ENCODE data around the gene PCDHB4. TPM values are rescaled to one million over a fixed set of nuclear protein-coding genes. Genes with fewer than 3 reads are reported as not detected.
"Not testable (repeated sequence)": the region's sequence is repeated elsewhere in the genome, so short reads cannot be mapped to it uniquely, and the experiment has no call there.

The PCDHB4 gene
- total and polyA plus RNA-seq, 9 donors = 1.8 to 3.6 (median 2.5) TPM

GRCh38 chr5:141174291-141175104 is 52.9 kb downstream of the PCDHB4 start:
- H3K4me3 ChIP-seq (ENCODE audit: low read length); H3K27ac ChIP-seq (ENCODE audit: low read length); DNase-seq; H3K36me3 ChIP-seq (ENCODE audit: control insufficient read depth, insufficient read depth, low read length); H3K4me1 ChIP-seq (ENCODE audit: control insufficient read depth, insufficient read depth, low read length): not testable (repeated sequence)
- WGBS (ENCODE audit: insufficient coverage) = 34% methylated on average over 64 of the region's 79 CpGs
- Histone ChIP-seq H3K27me3 (ENCODE audit: control insufficient read depth, insufficient read depth, low read length) (peaks cover 13% of the 10 kb centered on the region), H3K9me3 (replicated peaks; ENCODE audit: control insufficient read depth, low read depth, low read length) (peaks cover 19% of the 10 kb centered on the region)

Other genes with a start within 250 kb of the PCDHB4 start
- 0.09 TPM for gene PCDHA12, start 246.5 kb upstream of the PCDHB4 start, total RNA-seq
- under 1 TPM in 6 of 8 donors, not detected in 2; 0.05 to 0.12 (median 0.07) TPM for gene PCDHA12, start 246.5 kb upstream of the PCDHB4 start, polyA plus RNA-seq (ENCODE audit: insufficient read depth in 1 of 8, insufficient read length in 8 of 8, low replicate concordance in 1 of 8)
- 0.04 TPM for gene PCDHA13, start 239.7 kb upstream of the PCDHB4 start, total RNA-seq
- gene PCDHA13, start 239.7 kb upstream of the PCDHB4 start, polyA plus RNA-seq (ENCODE audit: insufficient read depth in 1 of 8, insufficient read length in 8 of 8, low replicate concordance in 1 of 8) = under 1 TPM in 3 of 8 donors, not detected in 5; 0.03 to 0.14 (median 0.04) TPM
- 0.27 TPM for gene PCDHAC1, start 195.5 kb upstream of the PCDHB4 start, total RNA-seq
- under 1 TPM; 0.06 to 0.31 (median 0.13) TPM for gene PCDHAC1, start 195.5 kb upstream of the PCDHB4 start, polyA plus RNA-seq (ENCODE audit: insufficient read depth in 1 of 8, insufficient read length in 8 of 8, low replicate concordance in 1 of 8)
- 1.9 TPM for gene PCDHAC2, start 155.3 kb upstream of the PCDHB4 start, total RNA-seq
- 1 to 10 TPM in 6 of 8 donors, under 1 TPM in 2; 0.83 to 3.9 (median 2.0) TPM for gene PCDHAC2, start 155.3 kb upstream of the PCDHB4 start, polyA plus RNA-seq (ENCODE audit: insufficient read depth in 1 of 8, insufficient read length in 8 of 8, low replicate concordance in 1 of 8)
- 0.13 TPM for gene PCDHB1, start 70.4 kb upstream of the PCDHB4 start, total RNA-seq
- under 1 TPM; 0.05 to 0.27 (median 0.11) TPM for gene PCDHB1, start 70.4 kb upstream of the PCDHB4 start, polyA plus RNA-seq (ENCODE audit: insufficient read depth in 1 of 8, insufficient read length in 8 of 8, low replicate concordance in 1 of 8)
- 3.2 TPM for gene PCDHB2, start 27.2 kb upstream of the PCDHB4 start, total RNA-seq
- gene PCDHB2, start 27.2 kb upstream of the PCDHB4 start, polyA plus RNA-seq (ENCODE audit: insufficient read depth in 1 of 8, insufficient read length in 8 of 8, low replicate concordance in 1 of 8) = 1 to 10 TPM; 2.9 to 7.8 (median 3.9) TPM
- gene PCDHB3, start 21.3 kb upstream of the PCDHB4 start, total RNA-seq = 1.8 TPM
- 1 to 10 TPM; 1.4 to 4.4 (median 1.8) TPM for gene PCDHB3, start 21.3 kb upstream of the PCDHB4 start, polyA plus RNA-seq (ENCODE audit: insufficient read depth in 1 of 8, insufficient read length in 8 of 8, low replicate concordance in 1 of 8)
- gene PCDHB5, start 13.4 kb downstream of the PCDHB4 start, total RNA-seq = 3.1 TPM
- gene PCDHB5, start 13.4 kb downstream of the PCDHB4 start, polyA plus RNA-seq (ENCODE audit: insufficient read depth in 1 of 8, insufficient read length in 8 of 8, low replicate concordance in 1 of 8) = 1 to 10 TPM; 2.7 to 4.6 (median 3.7) TPM
- gene PCDHB6, start 28.2 kb downstream of the PCDHB4 start, total RNA-seq = 0.80 TPM
- gene PCDHB6, start 28.2 kb downstream of the PCDHB4 start, polyA plus RNA-seq (ENCODE audit: insufficient read depth in 1 of 8, insufficient read length in 8 of 8, low replicate concordance in 1 of 8) = 1 to 10 TPM; 1.5 to 2.4 (median 1.9) TPM
- 2.1 TPM for gene PCDHB7, start 50.8 kb downstream of the PCDHB4 start, total RNA-seq
- 1 to 10 TPM; 2.5 to 3.2 (median 2.8) TPM for gene PCDHB7, start 50.8 kb downstream of the PCDHB4 start, polyA plus RNA-seq (ENCODE audit: insufficient read depth in 1 of 8, insufficient read length in 8 of 8, low replicate concordance in 1 of 8)
- gene PCDHB8, start 56.0 kb downstream of the PCDHB4 start, total RNA-seq = 0.80 TPM
- gene PCDHB8, start 56.0 kb downstream of the PCDHB4 start, polyA plus RNA-seq (ENCODE audit: insufficient read depth in 1 of 8, insufficient read length in 8 of 8, low replicate concordance in 1 of 8) = 1 to 10 TPM in 6 of 8 donors, under 1 TPM in 2; 0.74 to 2.8 (median 1.8) TPM
- 2.1 TPM for gene PCDHB16, start 60.6 kb downstream of the PCDHB4 start, total RNA-seq
- gene PCDHB16, start 60.6 kb downstream of the PCDHB4 start, polyA plus RNA-seq (ENCODE audit: insufficient read depth in 1 of 8, insufficient read length in 8 of 8, low replicate concordance in 1 of 8) = 1 to 10 TPM; 2.9 to 6.5 (median 4.7) TPM
- gene PCDHB9, start 65.3 kb downstream of the PCDHB4 start, total RNA-seq = 1.3 TPM
- 1 to 10 TPM; 1.7 to 3.6 (median 2.7) TPM for gene PCDHB9, start 65.3 kb downstream of the PCDHB4 start, polyA plus RNA-seq (ENCODE audit: insufficient read depth in 1 of 8, insufficient read length in 8 of 8, low replicate concordance in 1 of 8)
- 2.1 TPM for gene PCDHB10, start 70.5 kb downstream of the PCDHB4 start, total RNA-seq
- gene PCDHB10, start 70.5 kb downstream of the PCDHB4 start, polyA plus RNA-seq (ENCODE audit: insufficient read depth in 1 of 8, insufficient read length in 8 of 8, low replicate concordance in 1 of 8) = 1 to 10 TPM; 4.1 to 5.1 (median 4.7) TPM
- 4.3 TPM for gene PCDHB11, start 77.8 kb downstream of the PCDHB4 start, total RNA-seq
- gene PCDHB11, start 77.8 kb downstream of the PCDHB4 start, polyA plus RNA-seq (ENCODE audit: insufficient read depth in 1 of 8, insufficient read length in 8 of 8, low replicate concordance in 1 of 8) = 1 to 10 TPM; 1.9 to 4.1 (median 2.5) TPM
- 2.4 TPM for gene PCDHB12, start 86.9 kb downstream of the PCDHB4 start, total RNA-seq
- gene PCDHB12, start 86.9 kb downstream of the PCDHB4 start, polyA plus RNA-seq (ENCODE audit: insufficient read depth in 1 of 8, insufficient read length in 8 of 8, low replicate concordance in 1 of 8) = 1 to 10 TPM; 2.1 to 3.5 (median 2.6) TPM
- gene PCDHB13, start 92.1 kb downstream of the PCDHB4 start, total RNA-seq = 1.9 TPM
- 1 to 10 TPM; 1.6 to 4.5 (median 2.8) TPM for gene PCDHB13, start 92.1 kb downstream of the PCDHB4 start, polyA plus RNA-seq (ENCODE audit: insufficient read depth in 1 of 8, insufficient read length in 8 of 8, low replicate concordance in 1 of 8)
- gene PCDHB14, start 101.5 kb downstream of the PCDHB4 start, total RNA-seq = 4.8 TPM
- 1 to 10 TPM; 5.6 to 9.0 (median 6.7) TPM for gene PCDHB14, start 101.5 kb downstream of the PCDHB4 start, polyA plus RNA-seq (ENCODE audit: insufficient read depth in 1 of 8, insufficient read length in 8 of 8, low replicate concordance in 1 of 8)
- gene PCDHB15, start 123.6 kb downstream of the PCDHB4 start, total RNA-seq = 4.3 TPM
- gene PCDHB15, start 123.6 kb downstream of the PCDHB4 start, polyA plus RNA-seq (ENCODE audit: insufficient read depth in 1 of 8, insufficient read length in 8 of 8, low replicate concordance in 1 of 8) = 1 to 10 TPM; 5.3 to 8.6 (median 7.1) TPM
- gene SLC25A2, start 182.2 kb downstream of the PCDHB4 start, total RNA-seq = 0.22 TPM
- gene SLC25A2, start 182.2 kb downstream of the PCDHB4 start, polyA plus RNA-seq (ENCODE audit: insufficient read depth in 1 of 8, insufficient read length in 8 of 8, low replicate concordance in 1 of 8) = under 1 TPM in 1 of 8 donors, not detected in 7; 0.08 TPM
- 75.1 TPM for gene TAF7, start 199.0 kb downstream of the PCDHB4 start, total RNA-seq
- 100 to 1,000 TPM in 1 of 8 donors, 10 to 100 TPM in 7; 65.9 to 108 (median 83.4) TPM for gene TAF7, start 199.0 kb downstream of the PCDHB4 start, polyA plus RNA-seq (ENCODE audit: insufficient read depth in 1 of 8, insufficient read length in 8 of 8, low replicate concordance in 1 of 8)
- gene PCDHGA1, start 208.7 kb downstream of the PCDHB4 start, total RNA-seq = 0.44 TPM
- gene PCDHGA1, start 208.7 kb downstream of the PCDHB4 start, polyA plus RNA-seq (ENCODE audit: insufficient read depth in 1 of 8, insufficient read length in 8 of 8, low replicate concordance in 1 of 8) = under 1 TPM; 0.49 to 0.86 (median 0.64) TPM
- gene PCDHGA2, start 216.9 kb downstream of the PCDHB4 start, total RNA-seq = 1.6 TPM
- gene PCDHGA2, start 216.9 kb downstream of the PCDHB4 start, polyA plus RNA-seq (ENCODE audit: insufficient read depth in 1 of 8, insufficient read length in 8 of 8, low replicate concordance in 1 of 8) = 1 to 10 TPM; 1.6 to 2.8 (median 2.1) TPM
- gene PCDHGA3, start 222.0 kb downstream of the PCDHB4 start, total RNA-seq = 1.2 TPM
- gene PCDHGA3, start 222.0 kb downstream of the PCDHB4 start, polyA plus RNA-seq (ENCODE audit: insufficient read depth in 1 of 8, insufficient read length in 8 of 8, low replicate concordance in 1 of 8) = 1 to 10 TPM in 4 of 8 donors, under 1 TPM in 4; 0.94 to 2.0 (median 1.0) TPM
- 1.3 TPM for gene PCDHGB1, start 228.3 kb downstream of the PCDHB4 start, total RNA-seq
- gene PCDHGB1, start 228.3 kb downstream of the PCDHB4 start, polyA plus RNA-seq (ENCODE audit: insufficient read depth in 1 of 8, insufficient read length in 8 of 8, low replicate concordance in 1 of 8) = under 1 TPM; 0.43 to 0.90 (median 0.63) TPM
- gene PCDHGA4, start 233.2 kb downstream of the PCDHB4 start, total RNA-seq = 1.8 TPM
- 1 to 10 TPM in 7 of 8 donors, under 1 TPM in 1; 0.71 to 2.2 (median 1.3) TPM for gene PCDHGA4, start 233.2 kb downstream of the PCDHB4 start, polyA plus RNA-seq (ENCODE audit: insufficient read depth in 1 of 8, insufficient read length in 8 of 8, low replicate concordance in 1 of 8)
- 1.5 TPM for gene PCDHGB2, start 238.2 kb downstream of the PCDHB4 start, total RNA-seq
- 1 to 10 TPM; 1.5 to 2.8 (median 1.9) TPM for gene PCDHGB2, start 238.2 kb downstream of the PCDHB4 start, polyA plus RNA-seq (ENCODE audit: insufficient read depth in 1 of 8, insufficient read length in 8 of 8, low replicate concordance in 1 of 8)
- gene PCDHGA5, start 242.3 kb downstream of the PCDHB4 start, total RNA-seq = 2.3 TPM
- 1 to 10 TPM; 1.6 to 3.8 (median 2.3) TPM for gene PCDHGA5, start 242.3 kb downstream of the PCDHB4 start, polyA plus RNA-seq (ENCODE audit: insufficient read depth in 1 of 8, insufficient read length in 8 of 8, low replicate concordance in 1 of 8)
- gene PCDHGB3, start 248.4 kb downstream of the PCDHB4 start, total RNA-seq = 1.7 TPM
- 1 to 10 TPM in 7 of 8 donors, under 1 TPM in 1; 0.70 to 2.0 (median 1.2) TPM for gene PCDHGB3, start 248.4 kb downstream of the PCDHB4 start, polyA plus RNA-seq (ENCODE audit: insufficient read depth in 1 of 8, insufficient read length in 8 of 8, low replicate concordance in 1 of 8)

All from muscle of leg (tissue), 11 donors.